K562 (cell line): ENCODE data around the gene SERTAD3. TPM values are rescaled to one million over a fixed set of nuclear protein-coding genes. Genes with fewer than 3 reads are reported as not detected.

ENCODE experiments used
- CHD7 ChIP-seq: fragments of 200-600 bp; sonication (generic); IDR thresholded peaks from one replicate; pipeline ENCODE4 v1.6.1; 2012; ENCODE audit warnings: mild to moderate bottlenecking, low read depth, low read length, inconsistent platforms
- E2F6 ChIP-seq, 2 experiments: IDR thresholded peaks; 2 replicates each; pipeline ENCODE4 v1.6.1; 2011; ENCODE audit warnings: borderline replicate concordance in 1 of 2, control low read depth in 1 of 2, low read depth in 1 of 2, low read length in 1 of 2, mild to moderate bottlenecking in 1 of 2, mixed read lengths in 1 of 2, moderate library complexity in 1 of 2; ENCODE audit not compliant: insufficient read depth in 1 of 2, insufficient read length in 1 of 2, poor library complexity in 1 of 2, severe bottlenecking in 1 of 2; ENCODE audit errors: extremely low read depth in 1 of 2
- HNRNPUL1 ChIP-seq: fragments of 200-400 bp; formaldehyde crosslinking; IDR thresholded peaks from 2 replicates; pipeline ENCODE4 v1.6.1; 2017; ENCODE audit warnings: low read length
- MCM2 ChIP-seq: fragments of 450-650 bp; IDR thresholded peaks from 2 replicates; pipeline ENCODE4 v1.6.1; 2017; ENCODE audit warnings: low read depth, mild to moderate bottlenecking
- NELFE ChIP-seq: IDR thresholded peaks from 2 replicates; pipeline ENCODE4 v1.6.1; 2011; ENCODE audit warnings: mild to moderate bottlenecking; ENCODE audit not compliant: insufficient read depth, insufficient read length
- TAF9B ChIP-seq: fragments of 450-650 bp; IDR thresholded peaks from 2 replicates; pipeline ENCODE4 v1.6.1; 2018; ENCODE audit warnings: mild to moderate bottlenecking; ENCODE audit not compliant: partially characterized antibody
- polyA plus RNA-seq, 8 experiments: library from polyadenylated mRNA; depleted of rRNA in 4 of 8; stranded (reverse) in 5 of 8; unstranded in 3 of 8; fragments of >200 nt; fragmentation: Nextera tagmentation in 2 of 8; fragmentation: Illumina TruSeq in 1 of 8; extraction: Ambion mirVana in 2 of 8; extraction: Trizol in 1 of 8; gene quantifications; 2 replicates each; pipeline versions ENCODE4 v1.2.1 to v1.2.3, GENCODE V29; 2011 to 2014; ENCODE audit warnings: inconsistent platforms in 1 of 8, missing spikeins in 1 of 8
- total RNA-seq, 7 experiments: library from RNA; depleted of rRNA in 6 of 7; stranded (reverse); fragments of >200 nt in 6 of 7; fragmentation: Illumina TruSeq in 2 of 7; extraction: Trizol in 2 of 7; gene quantifications; 2 replicates each; pipeline versions ENCODE4 v1.2.1 to v1.2.3, GENCODE V29; 2011 to 2021; ENCODE audit warnings: low replicate concordance in 1 of 7

SERTAD3 gene
- total and polyA plus RNA-seq, 9 of the 15 experiments (the other 6 are each of a cell fraction or from before 2014, with no cell fraction given): 5.4 to 28.9 (median 17.5) TPM

GRCh38 chr19:40400559-40400958 is 43.6 kb downstream of the SERTAD3 start (continued):
- TF ChIP-seq CHD7: no peak
- TF ChIP-seq TAF9B: no peak
- TF ChIP-seq HNRNPUL1: no peak
- no peak for TF ChIP-seq MCM2
- no peak for TF ChIP-seq NELFE
- no peak for TF ChIP-seq E2F6 (IDR thresholded peaks at IDR 0.05; ENCODE audit: borderline replicate concordance in 1 of 2, extremely low read depth in 1 of 2, insufficient read depth in 1 of 2, insufficient read length in 1 of 2, low read depth in 1 of 2, low read length in 1 of 2, poor library complexity in 1 of 2, severe bottlenecking in 1 of 2)
